Adrenal gland (tissue), 5 donors: ENCODE results near the gene CPA5.

Experiments
- POLR2A ChIP-seq, 2 donors: fragments of 450-650 bp; IDR thresholded peaks; one replicate each; pipeline ENCODE4 v1.6.1; 2017; ENCODE audit warnings: antibody characterized with exemption in 2 of 2, mild to moderate bottlenecking in 2 of 2, moderate library complexity in 1 of 2
- TF ChIP-seq, protein P1 (sequence below), 6 experiments: fragments of 450-650 bp in 4 of 6; fragments of 200-600 bp in 2 of 6; sonication (generic) in 1 of 6; IDR thresholded peaks; 1 replicate in 5 of 6; 2 replicates in 1 of 6; pipeline versions ENCODE4 v1.5.1 to v1.8.0; 2016 to 2021; ENCODE audit warnings: antibody characterized with exemption in 6 of 6, mild to moderate bottlenecking in 2 of 6, moderate library complexity in 1 of 6
- donor health status: DM: no; HTN: no; CAD: no.

GRCh38 chr7:130383187-130383980 is 38.8 kb downstream of the CPA5 start:
- TF ChIP-seq, protein P1, sequence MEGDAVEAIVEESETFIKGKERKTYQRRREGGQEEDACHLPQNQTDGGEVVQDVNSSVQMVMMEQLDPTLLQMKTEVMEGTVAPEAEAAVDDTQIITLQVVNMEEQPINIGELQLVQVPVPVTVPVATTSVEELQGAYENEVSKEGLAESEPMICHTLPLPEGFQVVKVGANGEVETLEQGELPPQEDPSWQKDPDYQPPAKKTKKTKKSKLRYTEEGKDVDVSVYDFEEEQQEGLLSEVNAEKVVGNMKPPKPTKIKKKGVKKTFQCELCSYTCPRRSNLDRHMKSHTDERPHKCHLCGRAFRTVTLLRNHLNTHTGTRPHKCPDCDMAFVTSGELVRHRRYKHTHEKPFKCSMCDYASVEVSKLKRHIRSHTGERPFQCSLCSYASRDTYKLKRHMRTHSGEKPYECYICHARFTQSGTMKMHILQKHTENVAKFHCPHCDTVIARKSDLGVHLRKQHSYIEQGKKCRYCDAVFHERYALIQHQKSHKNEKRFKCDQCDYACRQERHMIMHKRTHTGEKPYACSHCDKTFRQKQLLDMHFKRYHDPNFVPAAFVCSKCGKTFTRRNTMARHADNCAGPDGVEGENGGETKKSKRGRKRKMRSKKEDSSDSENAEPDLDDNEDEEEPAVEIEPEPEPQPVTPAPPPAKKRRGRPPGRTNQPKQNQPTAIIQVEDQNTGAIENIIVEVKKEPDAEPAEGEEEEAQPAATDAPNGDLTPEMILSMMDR (IDR thresholded peaks at IDR 0.05) = no peak
- TF ChIP-seq POLR2A (IDR thresholded peaks at IDR 0.05) = no peak
